Transverse colon (tissue), 4 donors: ENCODE data around the gene DOCK6. TPM values are rescaled to one million over a fixed set of nuclear protein-coding genes. Genes with fewer than 3 reads are reported as not detected.

Source experiments
- DNase-seq: peaks from one replicate; pipeline ENCODE4 v3.0.0-alpha.2; 2019
- H3K27ac ChIP-seq, 4 donors: fragments of 200-600 bp; sonication (generic); 2 replicates each; pipeline ENCODE4 v1.5.1; 2016 to 2018; ENCODE audit warnings: inconsistent platforms in 4 of 4
- H3K27me3 ChIP-seq: fragments of 200-600 bp; sonication (generic); 2 replicates; pipeline ENCODE4 v1.5.1; 2017; ENCODE audit warnings: inconsistent platforms
- H3K36me3 ChIP-seq, 4 donors: fragments of 200-600 bp; sonication (generic); 2 replicates each; pipeline ENCODE4 v1.5.1; 2017 to 2019; ENCODE audit warnings: inconsistent platforms in 4 of 4
- H3K4me1 ChIP-seq, 4 donors: fragments of 200-600 bp; sonication (generic); 2 replicates each; pipeline ENCODE4 v1.5.1; 2017 to 2020; ENCODE audit warnings: inconsistent platforms in 4 of 4
- H3K4me3 ChIP-seq, 4 donors: fragments of 200-600 bp; sonication (generic); 1 replicate in 1 of 4; 2 replicates in 3 of 4; pipeline versions ENCODE4 v1.5.1 to v1.6.1; 2017 to 2019; ENCODE audit warnings: inconsistent platforms in 4 of 4
- H3K9me3 ChIP-seq, 2 donors: fragments of 200-600 bp; sonication (generic); 2 replicates each; pipeline ENCODE4 v1.5.1; 2017 to 2019; ENCODE audit warnings: inconsistent platforms in 2 of 2
- EP300 ChIP-seq: sonication (generic); formaldehyde crosslinking; IDR thresholded peaks from one replicate; pipeline ENCODE4 v1.6.1; 2017; ENCODE audit warnings: antibody characterized with exemption, low read depth
- POLR2A ChIP-seq: fragments of 450-650 bp; IDR thresholded peaks from one replicate; pipeline ENCODE4 v1.6.1; 2016; ENCODE audit warnings: antibody characterized with exemption, mild to moderate bottlenecking, moderate library complexity
- POLR2AphosphoS5 ChIP-seq, 3 donors: sonication (generic); formaldehyde crosslinking; IDR thresholded peaks; one replicate each; pipeline ENCODE4 v1.6.1; 2016; ENCODE audit warnings: antibody characterized with exemption in 3 of 3
- WGBS, 2 donors: methylation state at CpG; one replicate each; pipeline ENCODE4 v1.1.5; 2018; ENCODE audit warnings: low coverage in 1 of 2; 5-methylcytosine and 5-hydroxymethylcytosine counted together
- in situ Hi-C, 4 donors: fragments of 200-750 bp; cut with MboI; loops; one replicate each; pipeline versions ENCODE4 v1.15.0 to v1.15.1; 2017; ENCODE audit warnings: low sequenced_read_pairs in 3 of 4, low pct_ligation_motif_present in 1 of 4, low pct_unique_long_range_greater_than_20kb in 1 of 4
- intact Hi-C: fragments of 100-400 bp; cut with DNase I; formaldehyde crosslinking; loops from one replicate; pipeline ENCODE4 v1.15.1; 2023; ENCODE audit warnings: low total_unique reads
- total RNA-seq, 4 donors: library from RNA; depleted of rRNA; stranded (reverse); fragments of >200 nt; gene quantifications; one replicate each; pipeline ENCODE4 v1.1.0, GENCODE V29; 2016
- TF ChIP-seq, protein P1 (sequence below), 5 experiments: fragments of 200-600 bp in 3 of 5; fragments of 450-650 bp in 2 of 5; sonication (generic) in 3 of 5; IDR thresholded peaks; 1 replicate in 2 of 5; 2 replicates in 3 of 5; pipeline ENCODE4 v1.5.1; 2016 to 2017; ENCODE audit warnings: antibody characterized with exemption in 5 of 5, inconsistent platforms in 3 of 5, mild to moderate bottlenecking in 2 of 5, moderate library complexity in 1 of 5

Gene DOCK6
- total RNA-seq, 4 donors from 2014 or later, result 66.4 to 268 (median 78.4) TPM

DNA sequence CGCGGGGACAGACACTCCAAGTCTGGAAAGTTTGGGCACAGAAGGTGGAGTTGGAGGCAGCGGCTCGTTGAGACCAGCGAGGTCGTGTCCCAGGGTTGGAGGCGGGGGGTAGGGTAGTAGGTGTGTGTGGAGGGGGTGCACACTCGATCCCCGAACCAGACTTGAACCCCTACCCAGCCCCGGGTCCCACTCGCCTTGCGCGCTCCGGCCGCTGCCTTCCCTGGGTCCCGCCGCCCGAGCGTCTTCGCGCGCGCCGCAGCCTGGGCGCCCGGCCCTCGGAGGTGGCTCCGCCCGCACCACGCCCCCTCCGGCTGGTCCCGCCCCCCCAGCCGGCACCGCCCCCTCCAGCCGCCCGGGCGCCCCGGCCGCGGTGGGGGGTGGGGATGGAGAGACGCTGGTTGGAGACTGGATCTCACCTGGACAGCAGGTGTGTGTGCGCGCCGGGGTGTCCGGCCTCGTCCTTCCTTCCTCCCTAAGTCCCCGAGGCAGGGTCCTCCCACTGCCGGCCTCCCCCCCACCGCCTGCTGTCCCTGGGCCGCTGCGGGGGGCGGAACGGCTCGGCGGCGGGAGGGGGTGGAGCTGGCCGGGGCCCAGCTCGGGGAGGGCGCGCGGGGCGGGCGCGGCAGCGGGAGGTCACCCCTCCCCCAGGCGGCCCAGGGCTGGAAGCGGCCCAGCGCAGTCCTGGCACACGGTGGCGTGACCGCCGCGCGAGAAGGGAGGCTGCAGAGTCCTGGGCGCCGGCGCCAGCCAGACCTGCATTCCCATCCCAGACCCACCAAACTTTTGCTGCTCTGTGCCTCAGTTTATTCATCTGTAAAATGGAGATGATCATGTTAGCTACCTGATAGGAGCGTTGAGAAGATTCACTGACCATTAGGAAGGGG is 64.8 kb downstream of the DOCK6 start, which contains the start of gene KANK2:
KANK2 (minus strand) TSS at position 255 of the 884 bp plus-strand sequence. CDS start 3,034 bp downstream, outside the sequence.
- peak; percentile 90 for DNase-seq
- Histone ChIP-seq H3K27me3 (no peaks in the 10 kb centered on the region), H3K4me1 (peaks cover 0 to 47% (median 28%) of the 10 kb centered on the region in 4 donors), H3K36me3 (peaks cover 0 to 6% (median 0%) of the 10 kb centered on the region in 4 donors), H3K4me3 (peak within 1 kb of the TSS; percentile 53 to 82 (median 60)), H3K27ac (peak within 1 kb of the TSS; percentile 90 to 96 (median 94)), H3K9me3 (no peaks in the 10 kb centered on the region)
- in situ Hi-C loops (no loop called here), intact Hi-C loops (no loop called here)
- TF ChIP-seq EP300, result no peak
- peak; percentile 76 to 90 (median 87) for TF ChIP-seq POLR2AphosphoS5 (IDR thresholded peaks at IDR 0.05)
- TF ChIP-seq, protein P1, sequence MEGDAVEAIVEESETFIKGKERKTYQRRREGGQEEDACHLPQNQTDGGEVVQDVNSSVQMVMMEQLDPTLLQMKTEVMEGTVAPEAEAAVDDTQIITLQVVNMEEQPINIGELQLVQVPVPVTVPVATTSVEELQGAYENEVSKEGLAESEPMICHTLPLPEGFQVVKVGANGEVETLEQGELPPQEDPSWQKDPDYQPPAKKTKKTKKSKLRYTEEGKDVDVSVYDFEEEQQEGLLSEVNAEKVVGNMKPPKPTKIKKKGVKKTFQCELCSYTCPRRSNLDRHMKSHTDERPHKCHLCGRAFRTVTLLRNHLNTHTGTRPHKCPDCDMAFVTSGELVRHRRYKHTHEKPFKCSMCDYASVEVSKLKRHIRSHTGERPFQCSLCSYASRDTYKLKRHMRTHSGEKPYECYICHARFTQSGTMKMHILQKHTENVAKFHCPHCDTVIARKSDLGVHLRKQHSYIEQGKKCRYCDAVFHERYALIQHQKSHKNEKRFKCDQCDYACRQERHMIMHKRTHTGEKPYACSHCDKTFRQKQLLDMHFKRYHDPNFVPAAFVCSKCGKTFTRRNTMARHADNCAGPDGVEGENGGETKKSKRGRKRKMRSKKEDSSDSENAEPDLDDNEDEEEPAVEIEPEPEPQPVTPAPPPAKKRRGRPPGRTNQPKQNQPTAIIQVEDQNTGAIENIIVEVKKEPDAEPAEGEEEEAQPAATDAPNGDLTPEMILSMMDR (IDR thresholded peaks at IDR 0.05), result peak in 3 of 5 experiments; percentile 11 to 14 (median 11)
- TF ChIP-seq POLR2A, result peak; percentile 45
- 1 to 17% methylated on average over 1 to 44 of the region's 78 CpGs for WGBS, 2 donors

DNA sequence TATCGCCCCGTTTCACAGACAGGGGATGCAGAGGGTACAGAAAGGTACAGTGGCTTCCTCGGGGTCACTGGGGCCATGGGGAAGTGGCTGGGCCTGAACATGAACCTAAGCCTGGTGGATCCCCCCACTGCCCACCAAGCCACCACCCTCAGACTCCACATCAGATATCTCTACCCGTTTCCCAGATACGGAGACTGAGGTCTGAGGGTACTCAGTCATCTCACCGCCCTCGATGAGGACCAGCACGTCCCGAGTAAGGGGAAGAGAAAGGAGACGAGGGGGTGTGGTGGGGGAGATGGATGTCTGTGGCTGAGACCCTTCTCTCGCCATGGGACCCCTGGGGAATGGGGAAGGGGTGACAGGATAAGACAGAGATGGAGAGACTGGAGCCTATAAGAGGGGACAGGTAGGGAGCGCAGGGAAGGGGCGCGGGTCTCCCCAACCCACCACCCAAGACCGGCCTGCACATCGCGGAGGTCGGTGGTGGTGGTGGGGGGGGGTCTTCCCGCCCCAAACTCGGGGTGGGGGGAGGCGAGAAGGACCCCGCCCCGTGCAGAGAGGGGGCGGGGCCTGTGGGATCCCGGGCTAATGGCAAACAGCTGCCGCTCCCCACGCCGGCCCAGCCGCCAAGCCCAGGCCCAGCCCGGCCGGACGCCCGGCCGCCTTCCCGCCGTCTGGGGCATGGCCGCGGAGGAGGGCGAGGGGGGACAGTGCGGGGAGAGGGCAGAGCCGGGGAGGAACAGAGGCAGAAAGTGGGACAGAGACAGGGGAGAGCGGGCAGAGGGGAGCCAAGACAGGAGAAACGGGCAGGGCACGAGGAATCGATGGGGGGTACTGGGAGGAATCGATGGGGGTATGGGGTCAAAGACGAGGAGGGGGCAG is 65.7 kb downstream of the DOCK6 start:
- Histone ChIP-seq H3K4me3 (peak overlapping the region; percentile 53 to 82 (median 60)), H3K9me3 (no peaks in the 10 kb centered on the region), H3K27me3 (no peaks in the 10 kb centered on the region), H3K27ac (peak overlapping the region; percentile 90 to 96 (median 94)), H3K36me3 (peaks cover 0 to 6% (median 0%) of the 10 kb centered on the region in 4 donors), H3K4me1 (peaks cover 0 to 48% (median 28%) of the 10 kb centered on the region in 4 donors)
- DNase-seq, result peak; percentile 36
- WGBS, 2 donors, result 6 to 12% methylated on average over 20 to 38 of the region's 47 CpGs
- no peak for TF ChIP-seq POLR2AphosphoS5 (IDR thresholded peaks at IDR 0.05)
- TF ChIP-seq EP300, result no peak
- TF ChIP-seq, protein P1 (IDR thresholded peaks at IDR 0.05), result no peak
- no peak for TF ChIP-seq POLR2A
- in situ Hi-C loops, result no loop called here
- intact Hi-C loops, result no loop called here

DNA sequence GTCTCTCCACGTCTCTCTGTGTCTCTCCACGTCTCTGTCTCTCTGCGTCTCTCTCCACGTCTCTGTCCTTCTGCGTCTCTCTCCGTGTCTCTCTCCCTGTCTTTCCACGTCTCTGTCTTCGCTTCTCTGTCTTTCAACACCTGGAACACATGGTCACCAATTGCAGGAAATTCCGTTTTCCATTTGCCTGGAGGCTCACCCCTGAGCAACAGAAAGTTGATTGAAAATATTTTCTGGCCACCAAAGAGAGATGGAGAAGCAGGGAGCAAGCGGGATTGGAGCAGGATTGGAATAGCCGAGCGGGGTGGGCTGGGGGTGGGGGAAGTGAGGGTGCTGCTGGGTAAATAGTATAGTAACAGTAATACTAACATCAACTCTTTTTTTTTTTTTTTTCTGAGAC is 66.6 kb downstream of the DOCK6 start:
- Histone ChIP-seq H3K27me3 (no peaks in the 10 kb centered on the region), H3K36me3 (peaks cover 0 to 6% (median 0%) of the 10 kb centered on the region in 4 donors), H3K4me3 (peak overlapping the region; percentile 3 to 82 (median 57)), H3K4me1 (peaks cover 0 to 57% (median 29%) of the 10 kb centered on the region in 4 donors), H3K27ac (peak overlapping the region; percentile 90 to 96 (median 94)), H3K9me3 (no peaks in the 10 kb centered on the region)
- TF ChIP-seq, protein P1 (IDR thresholded peaks at IDR 0.05), result no peak
- TF ChIP-seq EP300 (no peak), POLR2AphosphoS5 (IDR thresholded peaks at IDR 0.05) (no peak), POLR2A (no peak)
- 58 to 62% methylated on average over 12 of the region's 12 CpGs for WGBS, 2 donors
- intact Hi-C loops (no loop called here), in situ Hi-C loops (no loop called here)
- DNase-seq, result no peak
